GM21825 (cell line): ENCODE measurements around the gene P2RX2.
"Not testable (repeated sequence)": the region's sequence is repeated elsewhere in the genome, so short reads cannot be mapped to it uniquely, and the experiment has no call there.

ENCODE experiments used
- ATAC-seq: cut with Tn5 transposase; IDR thresholded peaks from one replicate; pipeline ENCODE4 v1.9.1; 2021; ENCODE audit warnings: mild to moderate bottlenecking, moderate library complexity; ENCODE audit not compliant: unreplicated experiment

P2RX2 gene

DNA sequence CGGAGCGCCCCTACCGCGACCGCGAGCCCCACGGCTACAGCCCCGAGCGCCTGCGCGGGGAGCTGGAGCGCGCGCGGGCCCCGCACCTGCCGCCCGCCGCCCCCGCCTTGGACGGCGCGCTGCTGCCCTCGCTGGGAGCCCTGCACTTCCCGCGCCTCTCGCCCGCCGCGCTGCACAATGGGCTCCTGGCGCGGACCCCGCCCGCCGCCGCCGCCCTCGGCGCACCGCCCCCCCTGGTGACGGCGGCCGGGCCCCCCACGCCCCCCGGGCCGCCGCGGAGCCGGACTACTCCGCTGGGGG is 35.2 kb upstream of the P2RX2 start:
- ATAC-seq = no peak

DNA sequence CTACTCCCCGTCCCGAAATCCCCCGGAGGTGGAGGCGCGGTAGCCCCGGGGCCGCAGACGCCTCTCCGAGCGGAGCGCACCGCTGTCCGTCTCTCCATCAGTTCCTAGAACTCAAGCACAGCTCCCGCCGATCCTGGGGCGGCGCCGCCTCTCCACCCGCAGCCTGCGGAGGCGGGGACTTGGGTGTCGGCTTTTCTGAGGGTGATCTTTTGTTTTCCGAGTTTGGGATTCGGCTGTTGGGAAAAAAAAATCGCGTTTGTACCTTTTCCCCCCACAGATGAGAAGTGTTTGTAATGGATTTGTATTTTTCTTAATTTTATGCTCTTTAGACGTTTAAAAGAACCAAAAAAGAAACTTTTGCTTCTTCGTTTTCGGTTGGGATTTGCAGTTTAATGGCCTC is 34.8 kb upstream of the P2RX2 start:
- no peak for ATAC-seq

- no peak for ATAC-seq
Measured at GRCh38 chr12:132584429-132584828, 34.1 kb upstream of the P2RX2 start.

- ATAC-seq = no peak
Measured at GRCh38 chr12:132585177-132585576, 33.4 kb upstream of the P2RX2 start.

DNA sequence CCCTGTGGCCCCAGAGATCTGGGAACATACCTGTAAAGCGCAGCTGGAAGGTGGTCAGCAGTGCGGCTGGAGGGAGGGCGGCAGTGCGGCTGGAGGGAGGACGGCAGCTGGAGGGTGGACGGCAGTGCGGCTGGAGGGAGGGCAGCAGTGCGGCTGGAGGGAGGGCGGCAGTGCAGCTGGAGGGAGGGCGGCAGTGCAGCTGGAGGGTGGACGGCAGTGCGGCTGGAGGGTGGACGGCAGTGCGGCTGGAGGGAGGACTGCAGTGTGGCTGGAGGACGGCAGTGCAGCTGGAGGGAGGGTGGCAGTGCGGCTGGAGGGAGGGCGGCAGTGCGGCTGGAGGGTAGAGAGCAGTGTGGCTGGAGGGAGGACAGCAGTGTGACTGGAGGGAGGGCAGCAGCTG is 31.6 kb upstream of the P2RX2 start:
- no peak for ATAC-seq

GRCh38 chr12:132587781-132588180 is 30.8 kb upstream of the P2RX2 start:
- no peak for ATAC-seq

DNA sequence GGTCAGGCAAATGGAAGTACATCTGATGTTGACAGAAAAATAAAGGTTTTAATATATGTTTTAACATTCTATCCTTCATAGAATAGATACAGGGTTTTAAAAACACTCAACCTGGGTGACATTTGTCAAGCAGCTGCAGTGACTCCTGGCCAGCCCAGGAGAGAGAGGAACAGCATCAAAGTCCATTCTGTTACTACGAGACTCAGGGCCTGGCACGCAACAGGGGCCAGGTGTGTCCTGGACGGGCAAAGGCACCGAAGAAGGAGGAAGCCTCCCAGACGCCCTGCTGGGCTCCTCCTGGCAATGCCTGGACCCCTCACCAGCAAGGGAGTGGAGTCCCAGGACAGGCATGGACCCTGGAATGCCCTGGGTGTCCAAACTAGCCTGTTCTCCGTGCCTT is 30.3 kb upstream of the P2RX2 start:
- no peak for ATAC-seq

DNA sequence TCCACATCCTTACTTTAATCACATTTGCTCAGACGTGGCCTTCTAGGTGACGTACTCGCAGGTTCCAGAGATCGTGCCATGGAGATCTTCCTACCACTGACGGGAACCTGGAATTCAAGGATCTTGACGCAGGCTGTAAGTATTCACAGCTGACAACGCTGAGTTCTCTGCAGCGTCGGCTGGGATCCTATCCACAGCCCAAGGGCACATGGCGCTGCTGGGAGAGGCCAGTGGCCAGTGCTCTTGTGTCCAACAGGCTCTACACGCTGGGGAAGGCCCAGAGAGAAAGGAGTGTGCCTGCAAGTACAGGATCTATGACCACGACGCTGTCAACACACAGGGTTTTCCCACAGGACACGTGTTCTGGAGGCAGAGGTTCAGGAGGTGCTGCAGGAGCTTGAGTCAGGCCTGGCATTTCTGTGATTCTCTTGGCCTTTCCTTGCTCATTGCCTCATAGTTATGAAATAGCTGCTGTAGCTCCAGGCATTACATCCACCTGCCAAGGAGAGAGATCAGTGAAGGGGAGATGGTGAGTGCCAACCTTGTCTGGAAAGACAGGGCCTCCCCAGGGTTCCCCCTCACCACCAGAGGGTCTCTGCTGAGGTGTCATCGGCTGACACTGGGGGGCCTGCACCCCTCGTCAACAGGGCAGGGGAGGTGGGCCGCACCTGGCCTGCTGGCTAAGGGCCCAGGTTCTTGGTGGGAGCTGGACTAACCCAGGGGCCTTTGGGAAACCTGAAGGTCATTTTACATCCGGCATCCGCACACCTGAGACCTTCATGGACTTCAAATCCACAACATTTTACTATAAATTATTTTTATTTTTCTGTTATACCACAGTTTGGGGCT is 29.5 kb upstream of the P2RX2 start:
- no peak for ATAC-seq

- no peak for ATAC-seq
Measured at GRCh38 chr12:132591107-132591935, 27.3 kb upstream of the P2RX2 start.

GRCh38 chr12:132592282-132592970 is 26.1 kb upstream of the P2RX2 start:
- no peak for ATAC-seq

DNA sequence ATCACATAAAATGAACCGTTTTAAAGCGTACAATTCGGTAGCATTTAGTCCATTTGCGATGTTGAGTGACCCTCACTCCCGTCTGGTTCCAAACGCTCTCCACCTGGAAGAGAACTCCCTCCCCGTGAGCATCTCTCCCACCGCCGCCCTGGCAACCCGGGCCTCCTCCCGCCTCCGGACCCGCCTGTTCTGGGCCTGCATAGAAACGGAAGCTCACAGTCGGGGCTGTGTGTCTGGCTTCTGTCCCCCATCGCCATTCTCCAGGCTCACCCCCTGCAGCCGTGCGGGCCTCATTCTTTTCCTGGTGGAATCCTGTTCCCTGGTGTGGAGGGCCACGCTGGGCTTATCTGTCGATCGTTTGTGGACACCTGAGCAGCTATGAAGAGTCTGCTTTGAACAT is 25.5 kb upstream of the P2RX2 start:
- ATAC-seq = no peak

- ATAC-seq = no peak
Measured at GRCh38 chr12:132593521-132593920, 25.1 kb upstream of the P2RX2 start.

- peak; percentile 62 for ATAC-seq
Measured at GRCh38 chr12:132593938-132594358, 24.6 kb upstream of the P2RX2 start.

DNA sequence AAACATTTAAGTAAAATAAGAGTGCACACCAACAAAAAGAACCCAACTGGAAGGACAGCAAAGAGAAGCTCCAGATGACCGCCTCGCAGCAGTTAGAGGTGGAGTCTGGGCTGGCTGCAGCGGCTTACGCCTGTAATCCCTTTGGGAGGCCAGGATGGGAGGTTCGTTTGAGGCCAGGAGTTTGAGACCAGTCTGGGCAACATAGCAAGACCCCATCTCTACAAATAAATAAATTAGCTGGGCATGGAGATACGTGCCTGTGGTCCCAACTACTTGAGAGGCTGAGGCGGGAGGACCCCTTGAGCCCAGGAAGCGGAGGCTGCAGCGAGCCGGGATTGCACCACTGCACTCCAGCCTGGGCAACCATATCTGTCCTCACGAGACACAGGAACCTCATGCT is 23.4 kb upstream of the P2RX2 start:
- no peak for ATAC-seq

DNA sequence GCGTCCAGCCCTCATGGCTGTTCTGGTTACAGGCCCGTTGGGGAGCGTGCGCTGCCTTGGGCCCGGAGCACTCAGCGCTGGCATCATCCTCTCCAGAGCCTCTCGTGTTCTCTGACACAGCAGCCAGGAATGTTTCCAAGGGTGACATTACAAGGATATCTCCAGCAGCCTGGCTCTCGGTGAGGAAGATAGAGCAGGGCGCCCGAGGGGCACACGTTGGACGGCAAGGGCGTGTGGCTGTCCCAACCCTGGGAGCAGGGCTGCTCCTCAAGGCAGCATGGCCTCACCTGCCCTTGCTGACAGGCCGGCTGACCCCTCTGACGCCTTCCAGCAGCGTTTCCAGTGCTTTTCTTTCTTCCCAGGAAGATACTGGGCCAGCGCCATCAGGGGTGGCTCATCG is 22.6 kb upstream of the P2RX2 start:
- ATAC-seq = no peak

DNA sequence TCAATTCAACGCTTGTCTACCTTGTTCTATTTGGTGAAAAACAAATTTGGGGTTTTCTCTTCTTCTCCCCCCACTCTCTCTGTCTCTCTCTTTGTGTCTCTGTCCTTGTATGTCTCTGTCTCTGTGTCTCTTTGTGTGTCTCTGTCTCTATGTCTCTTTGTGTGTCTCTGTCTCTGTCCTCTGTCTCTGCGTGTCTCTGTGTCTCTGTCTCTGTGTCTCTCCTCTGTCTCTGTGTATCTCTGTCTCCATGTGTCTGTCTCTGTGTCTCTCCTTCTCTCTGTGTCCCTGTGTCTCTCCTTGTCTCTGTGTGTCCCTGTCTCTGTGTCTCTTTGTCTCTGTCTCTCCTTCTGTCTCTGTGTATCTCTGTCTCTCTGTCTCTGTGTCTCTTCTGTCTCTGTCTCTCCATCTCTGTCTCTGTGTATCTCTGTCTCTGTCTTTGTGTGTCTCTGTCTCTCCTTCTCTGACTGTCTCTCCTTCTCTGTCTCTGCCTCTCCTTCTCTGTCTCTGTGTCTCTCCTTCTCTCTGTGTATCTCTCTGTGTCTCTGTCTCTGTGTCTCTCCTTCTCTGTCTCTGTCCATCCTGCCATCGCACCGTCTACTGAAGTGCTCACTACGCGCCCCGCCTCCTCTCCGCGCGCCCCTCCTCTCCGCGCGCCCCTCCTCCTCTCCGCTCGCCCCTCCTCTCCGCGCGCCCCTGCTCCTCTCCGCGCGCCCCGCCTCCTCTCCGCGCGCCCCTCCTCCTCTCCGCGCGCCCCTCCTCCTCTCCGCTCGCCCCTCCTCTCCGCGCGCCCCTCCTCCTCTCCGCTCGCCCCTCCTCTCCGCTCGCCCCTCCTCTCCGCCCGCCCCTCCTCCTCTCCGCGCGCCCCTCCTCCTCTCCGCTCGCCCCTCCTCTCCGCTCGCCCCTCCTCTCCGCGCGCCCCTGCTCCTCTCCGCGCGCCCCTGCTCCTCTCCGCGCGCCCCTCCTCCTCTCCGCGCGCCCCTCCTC is 21.0 kb upstream of the P2RX2 start:
- ATAC-seq = no peak

DNA sequence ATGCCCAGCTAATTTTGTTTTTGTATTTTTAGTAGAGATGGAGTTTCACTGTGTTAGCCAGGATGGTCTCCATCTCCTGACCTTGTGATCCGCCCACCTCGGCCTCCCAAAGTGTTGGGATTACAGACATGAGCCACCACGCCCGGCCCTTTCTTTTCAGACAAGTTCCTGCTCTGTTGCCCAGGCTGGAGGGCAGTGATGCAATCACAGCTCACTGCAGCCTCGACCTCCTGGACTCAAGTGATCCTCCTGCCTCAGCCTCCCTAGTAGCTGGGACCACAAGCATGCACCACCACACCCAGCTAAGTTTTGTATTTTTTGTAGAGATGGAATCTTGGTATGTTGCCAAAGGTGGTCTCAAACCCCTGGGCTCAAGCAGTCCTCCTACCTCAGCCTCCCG is 19.1 kb upstream of the P2RX2 start:
- not testable (repeated sequence) for ATAC-seq

GRCh38 chr12:132600048-132601032 is 18.2 kb upstream of the P2RX2 start:
- ATAC-seq = no peak

- ATAC-seq = no peak
Measured at GRCh38 chr12:132601171-132601883, 17.2 kb upstream of the P2RX2 start.
